ENCODE results near the gene EVC. TPM values are rescaled to one million over a fixed set of nuclear protein-coding genes. Genes with fewer than 3 reads are reported as not detected.

The EVC gene
- total and polyA plus RNA-seq, 2 of the 8 experiments (the other 6 are each of a cell fraction or from before 2014, with no cell fraction given): 2.6 to 9.8 TPM

- H3K27me3 ChIP-seq (replicated peaks in 1 of 4; ENCODE audit: control insufficient read depth in 3 of 4, extremely low read depth in 1 of 4, insufficient read depth in 3 of 4, low read length in 3 of 4): no peaks in the 10 kb centered on the region
- H3K23ac ChIP-seq (ENCODE audit: insufficient read length): no peak overlapping the region
- no peaks in the 10 kb centered on the region for H3K9me3 ChIP-seq (ENCODE audit: insufficient read depth in 2 of 2, low read depth in 1 of 2, low read length in 1 of 2)
- no peaks in the 10 kb centered on the region for H3K4me1 ChIP-seq (replicated peaks in 1 of 4; ENCODE audit: control insufficient read depth in 3 of 4, insufficient read depth in 4 of 4, low read length in 3 of 4)
- H3K79me1 ChIP-seq (ENCODE audit: low read depth, low read length): no peaks in the 10 kb centered on the region
- no peak for DNase-seq (ENCODE audit: low read depth in 1 of 2, low spot score in 2 of 2)
- peaks cover 0 to 6% of the 10 kb centered on the region in 2 experiments for H4K20me1 ChIP-seq (replicated peaks in 1 of 2; ENCODE audit: control insufficient read depth in 1 of 2, insufficient read depth in 2 of 2, low read length in 2 of 2)
- no peak overlapping the region for H3K56ac ChIP-seq (replicated peaks; ENCODE audit: insufficient read length, low read depth, low read length)
- H4K5ac ChIP-seq (ENCODE audit: insufficient read length, low read depth, low read length): no peak overlapping the region
- H2BK5ac ChIP-seq (ENCODE audit: low read depth, low read length): no peak overlapping the region
- 89% methylated on average over 11 of the region's 13 CpGs; no CpG with 5 or more reads in 1 of the 2 experiments for WGBS, 2 experiments (ENCODE audit: extremely low coverage in 1 of 2, insufficient coverage in 1 of 2, insufficient read length in 1 of 2, insufficient replicate concordance in 2 of 2, low coverage in 1 of 2, low lambda C conversion rate in 2 of 2, missing lambda C conversion rate in 1 of 2)
- no peak overlapping the region for H2BK120ac ChIP-seq (replicated peaks; ENCODE audit: low read depth, low read length)
- no peak overlapping the region for H2BK15ac ChIP-seq (ENCODE audit: low read length)
- no peak overlapping the region for H3K4ac ChIP-seq (replicated peaks; ENCODE audit: insufficient read length, low read depth, low read length)
- H3K36me3 ChIP-seq (ENCODE audit: control insufficient read depth in 2 of 4, insufficient read depth in 4 of 4, low read length in 3 of 4): peaks cover 0 to 3% (median 0%) of the 10 kb centered on the region in 4 experiments; a peak in 2 of 8 replicates
- no peak overlapping the region for H2AFZ ChIP-seq (ENCODE audit: low read length)
- H4K91ac ChIP-seq (replicated peaks; ENCODE audit: insufficient read length, low read length): no peak overlapping the region
- H3K4me3 ChIP-seq (ENCODE audit: extremely low read depth in 1 of 4, insufficient read depth in 2 of 4, low read depth in 3 of 4, low read length in 4 of 4): no peak overlapping the region
- no peak overlapping the region for H2BK20ac ChIP-seq (ENCODE audit: low read length)
- H2AK5ac ChIP-seq (ENCODE audit: low read depth, low read length): no peak overlapping the region
- no peak overlapping the region for H4K8ac ChIP-seq (ENCODE audit: extremely low read depth, insufficient read depth, low read length)
- CTCF ChIA-PET (ENCODE audit: partially characterized antibody): no interaction called here
- H3K4me2 ChIP-seq (ENCODE audit: insufficient read depth in 1 of 2, low read depth in 2 of 2, low read length in 2 of 2): no peak overlapping the region
- FAIRE-seq: no peak
- POLR2A ChIA-PET (ENCODE audit: partially characterized antibody): no interaction called here
- H3K14ac ChIP-seq (ENCODE audit: insufficient read length): no peak overlapping the region
- H3K9ac ChIP-seq (replicated peaks in 1 of 4; ENCODE audit: extremely low read depth in 1 of 4, low read depth in 3 of 4, low read length in 3 of 4): no peak overlapping the region
- H3K27ac ChIP-seq (ENCODE audit: low read depth, low read length): no peak overlapping the region
- H3K18ac ChIP-seq (ENCODE audit: extremely low read depth, low read length): no peak overlapping the region
- H3K23me2 ChIP-seq (ENCODE audit: low read depth, low read length): no peaks in the 10 kb centered on the region
- no peaks in the 10 kb centered on the region for H3K79me2 ChIP-seq (ENCODE audit: control insufficient read depth in 1 of 2, insufficient read depth in 2 of 2, low read length in 2 of 2)
- no peak overlapping the region for H2BK12ac ChIP-seq (ENCODE audit: low read depth, low read length)
- TF ChIP-seq POLR2A (IDR thresholded peaks at IDR 0.05; ENCODE audit: control extremely low read depth in 1 of 2, low read depth in 2 of 2, low read length in 2 of 2): no peak
- TF ChIP-seq SIRT6 (IDR thresholded peaks at IDR 0.05; ENCODE audit: low read length): no peak
- no peak for TF ChIP-seq HDAC2 (IDR thresholded peaks at IDR 0.05; ENCODE audit: borderline replicate concordance in 1 of 2, low read depth in 2 of 2, low read length in 2 of 2)
- TF ChIP-seq SP1 (IDR thresholded peaks at IDR 0.05; ENCODE audit: low read depth, low read length): no peak
- no peak for TF ChIP-seq GTF2F1 (IDR thresholded peaks at IDR 0.05; ENCODE audit: borderline replicate concordance, low read depth, low read length)
- TF ChIP-seq USF2 (IDR thresholded peaks at IDR 0.05; ENCODE audit: low read length): no peak
- TF ChIP-seq SP2 (IDR thresholded peaks at IDR 0.05; ENCODE audit: low read length): no peak
- no peak for TF ChIP-seq TAF7 (optimal IDR thresholded peaks at IDR 0.05; ENCODE audit: borderline replicate concordance, low read depth, low read length)
- no peak for TF ChIP-seq KDM5A (IDR thresholded peaks at IDR 0.05; ENCODE audit: low read length)
- no peak for TF ChIP-seq BRCA1 (IDR thresholded peaks at IDR 0.05; ENCODE audit: low read depth, low read length)
- no peak for TF ChIP-seq YY1 (IDR thresholded peaks at IDR 0.05; ENCODE audit: low read depth, low read length)
- TF ChIP-seq CHD2 (IDR thresholded peaks at IDR 0.05; ENCODE audit: low read length): no peak
These were observed 90.7 kb downstream of the EVC start for GRCh38 chr4:5801696-5802095.

All from H1 (cell line).